ENCODE measurements around the gene PSRC1. TPM values are rescaled to one million over a fixed set of nuclear protein-coding genes. Genes with fewer than 3 reads are reported as not detected.
A peak's percentile ranks its signal among the peaks of the same experiment; 100 is the strongest.

The PSRC1 gene
- total RNA-seq, 1 donor: 0.73 TPM

- peak overlapping the region; percentile 72 for H3K4me3 ChIP-seq (ENCODE audit: low read length)
- peaks cover 37% of the 10 kb centered on the region for H3K4me1 ChIP-seq (ENCODE audit: insufficient read depth, low read length)
- H3K9me3 ChIP-seq (ENCODE audit: low read depth, low read length): no peaks in the 10 kb centered on the region
- no peaks in the 10 kb centered on the region for H3K27me3 ChIP-seq (ENCODE audit: insufficient read depth, low read length)
Measured at GRCh38 chr1:109282497-109282951, 421 bp downstream of the PSRC1 start.

- H3K9me3 ChIP-seq (ENCODE audit: low read depth, low read length): no peaks in the 10 kb centered on the region
- peak overlapping the region; percentile 72 for H3K4me3 ChIP-seq (ENCODE audit: low read length)
- peaks cover 37% of the 10 kb centered on the region for H3K4me1 ChIP-seq (ENCODE audit: insufficient read depth, low read length)
- no peaks in the 10 kb centered on the region for H3K27me3 ChIP-seq (ENCODE audit: insufficient read depth, low read length)
Measured at GRCh38 chr1:109281680-109282496, 1.1 kb downstream of the PSRC1 start.

- peaks cover 37% of the 10 kb centered on the region for H3K4me1 ChIP-seq (ENCODE audit: insufficient read depth, low read length)
- no peak overlapping the region for H3K4me3 ChIP-seq (ENCODE audit: low read length)
- H3K9me3 ChIP-seq (ENCODE audit: low read depth, low read length): no peaks in the 10 kb centered on the region
- H3K27me3 ChIP-seq (ENCODE audit: insufficient read depth, low read length): no peaks in the 10 kb centered on the region
Measured at GRCh38 chr1:109280862-109281261, 2.1 kb downstream of the PSRC1 start.

- H3K4me1 ChIP-seq (ENCODE audit: insufficient read depth, low read length): peaks cover 41% of the 10 kb centered on the region
- no peaks in the 10 kb centered on the region for H3K27me3 ChIP-seq (ENCODE audit: insufficient read depth, low read length)
- no peak overlapping the region for H3K4me3 ChIP-seq (ENCODE audit: low read length)
- H3K9me3 ChIP-seq (ENCODE audit: low read depth, low read length): no peaks in the 10 kb centered on the region
Measured at GRCh38 chr1:109279615-109280278, 3.2 kb downstream of the PSRC1 start.

GRCh38 chr1:109277434-109278204 is 5.3 kb downstream of the PSRC1 start:
- Histone ChIP-seq H3K27me3 (ENCODE audit: insufficient read depth, low read length) (no peaks in the 10 kb centered on the region), H3K9me3 (ENCODE audit: low read depth, low read length) (no peaks in the 10 kb centered on the region), H3K4me1 (ENCODE audit: insufficient read depth, low read length) (peaks cover 29% of the 10 kb centered on the region), H3K4me3 (ENCODE audit: low read length) (no peak overlapping the region)

- H3K4me3 ChIP-seq (ENCODE audit: low read length): no peak overlapping the region
- H3K4me1 ChIP-seq (ENCODE audit: insufficient read depth, low read length): peaks cover 12% of the 10 kb centered on the region
- H3K9me3 ChIP-seq (ENCODE audit: low read depth, low read length): no peaks in the 10 kb centered on the region
- no peaks in the 10 kb centered on the region for H3K27me3 ChIP-seq (ENCODE audit: insufficient read depth, low read length)
Measured at GRCh38 chr1:109275706-109276345, 7.1 kb downstream of the PSRC1 start.

- H3K4me1 ChIP-seq (ENCODE audit: insufficient read depth, low read length): peaks cover 5% of the 10 kb centered on the region
Measured at GRCh38 chr1:109274533-109275476, 8.1 kb downstream of the PSRC1 start.

GRCh38 chr1:109273570-109274288 is 9.2 kb downstream of the PSRC1 start:
- H3K4me1 ChIP-seq (ENCODE audit: insufficient read depth, low read length): peaks cover 5% of the 10 kb centered on the region
- no peaks in the 10 kb centered on the region for H3K9me3 ChIP-seq (ENCODE audit: low read depth, low read length)
- no peak overlapping the region for H3K4me3 ChIP-seq (ENCODE audit: low read length)
- no peaks in the 10 kb centered on the region for H3K27me3 ChIP-seq (ENCODE audit: insufficient read depth, low read length)

More at GRCh38 chr1:109274533-109275476, 8.1 kb downstream of the PSRC1 start:
- no peaks in the 10 kb centered on the region for H3K9me3 ChIP-seq (ENCODE audit: low read depth, low read length)
- no peaks in the 10 kb centered on the region for H3K27me3 ChIP-seq (ENCODE audit: insufficient read depth, low read length)
- no peak overlapping the region for H3K4me3 ChIP-seq (ENCODE audit: low read length)

- no peaks in the 10 kb centered on the region for H3K9me3 ChIP-seq (ENCODE audit: low read depth, low read length)
- no peaks in the 10 kb centered on the region for H3K27me3 ChIP-seq (ENCODE audit: insufficient read depth, low read length)
- no peak overlapping the region for H3K4me3 ChIP-seq (ENCODE audit: low read length)
- H3K4me1 ChIP-seq (ENCODE audit: insufficient read depth, low read length): peaks cover 5% of the 10 kb centered on the region
Measured at GRCh38 chr1:109272831-109273547, 10.0 kb downstream of the PSRC1 start.

- Histone ChIP-seq H3K9me3 (ENCODE audit: low read depth, low read length) (no peaks in the 10 kb centered on the region), H3K4me3 (ENCODE audit: low read length) (no peak overlapping the region), H3K27me3 (ENCODE audit: insufficient read depth, low read length) (no peaks in the 10 kb centered on the region), H3K4me1 (ENCODE audit: insufficient read depth, low read length) (peaks cover 5% of the 10 kb centered on the region)
Measured at GRCh38 chr1:109272021-109272799, 10.7 kb downstream of the PSRC1 start.

- no peak overlapping the region for H3K4me3 ChIP-seq (ENCODE audit: low read length)
- H3K9me3 ChIP-seq (ENCODE audit: low read depth, low read length): no peaks in the 10 kb centered on the region
- no peaks in the 10 kb centered on the region for H3K27me3 ChIP-seq (ENCODE audit: insufficient read depth, low read length)
- peaks cover 5% of the 10 kb centered on the region for H3K4me1 ChIP-seq (ENCODE audit: insufficient read depth, low read length)
Measured at GRCh38 chr1:109271458-109271857, 11.5 kb downstream of the PSRC1 start.

- Histone ChIP-seq H3K9me3 (ENCODE audit: low read depth, low read length) (no peaks in the 10 kb centered on the region), H3K4me3 (ENCODE audit: low read length) (no peak overlapping the region), H3K27me3 (ENCODE audit: insufficient read depth, low read length) (no peaks in the 10 kb centered on the region), H3K4me1 (ENCODE audit: insufficient read depth, low read length) (peaks cover 5% of the 10 kb centered on the region)
Measured at GRCh38 chr1:109270623-109271317, 12.2 kb downstream of the PSRC1 start.

Measured in mononuclear cell (primary cell).